Suprapubic skin (tissue), 4 donors: Measurements from ENCODE around the gene TMEM263.

Experiments
- POLR2A ChIP-seq, 2 donors: fragments of 450-650 bp; IDR thresholded peaks; one replicate each; pipeline ENCODE4 v1.6.1; 2017; ENCODE audit warnings: antibody characterized with exemption in 2 of 2, mild to moderate bottlenecking in 2 of 2, moderate library complexity in 2 of 2
- POLR2AphosphoS5 ChIP-seq, 3 donors: sonication (generic); formaldehyde crosslinking; IDR thresholded peaks; one replicate each; pipeline ENCODE4 v1.6.1; 2017; ENCODE audit warnings: antibody characterized with exemption in 3 of 3
- TF ChIP-seq, protein P1 (sequence below), 2 donors: fragments of 200-600 bp in 1 of 2; fragments of 450-650 bp in 1 of 2; sonication (generic) in 1 of 2; IDR thresholded peaks; one replicate each; pipeline ENCODE4 v1.5.1; 2016 to 2019; ENCODE audit warnings: antibody characterized with exemption in 2 of 2, mild to moderate bottlenecking in 1 of 2, moderate library complexity in 1 of 2

- TF ChIP-seq, protein P1, sequence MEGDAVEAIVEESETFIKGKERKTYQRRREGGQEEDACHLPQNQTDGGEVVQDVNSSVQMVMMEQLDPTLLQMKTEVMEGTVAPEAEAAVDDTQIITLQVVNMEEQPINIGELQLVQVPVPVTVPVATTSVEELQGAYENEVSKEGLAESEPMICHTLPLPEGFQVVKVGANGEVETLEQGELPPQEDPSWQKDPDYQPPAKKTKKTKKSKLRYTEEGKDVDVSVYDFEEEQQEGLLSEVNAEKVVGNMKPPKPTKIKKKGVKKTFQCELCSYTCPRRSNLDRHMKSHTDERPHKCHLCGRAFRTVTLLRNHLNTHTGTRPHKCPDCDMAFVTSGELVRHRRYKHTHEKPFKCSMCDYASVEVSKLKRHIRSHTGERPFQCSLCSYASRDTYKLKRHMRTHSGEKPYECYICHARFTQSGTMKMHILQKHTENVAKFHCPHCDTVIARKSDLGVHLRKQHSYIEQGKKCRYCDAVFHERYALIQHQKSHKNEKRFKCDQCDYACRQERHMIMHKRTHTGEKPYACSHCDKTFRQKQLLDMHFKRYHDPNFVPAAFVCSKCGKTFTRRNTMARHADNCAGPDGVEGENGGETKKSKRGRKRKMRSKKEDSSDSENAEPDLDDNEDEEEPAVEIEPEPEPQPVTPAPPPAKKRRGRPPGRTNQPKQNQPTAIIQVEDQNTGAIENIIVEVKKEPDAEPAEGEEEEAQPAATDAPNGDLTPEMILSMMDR (IDR thresholded peaks at IDR 0.05): no peak
- no peak for TF ChIP-seq POLR2A (IDR thresholded peaks at IDR 0.05)
- TF ChIP-seq POLR2AphosphoS5 (IDR thresholded peaks at IDR 0.05): no peak
Observed at GRCh38 chr12:106924268-106924861, 31.3 kb upstream of the TMEM263 start.
